ENCODE measurements around the gene SGMS1. TPM values are rescaled to one million over a fixed set of nuclear protein-coding genes. Genes with fewer than 3 reads are reported as not detected.

SGMS1 gene
- total and polyA plus RNA-seq, 3 donors from 2014 or later = 30.6 to 90.9 (median 63.2) TPM

- TF ChIP-seq POLR2A (IDR thresholded peaks at IDR 0.05) (no peak), CTCF (IDR thresholded peaks at IDR 0.05) (no peak)
- Histone ChIP-seq H3K27me3 (no peaks in the 10 kb centered on the region), H3K36me3 (ENCODE audit: low read depth, missing control alignments) (no peaks in the 10 kb centered on the region), H3K4me3 (no peak overlapping the region), H3K4me1 (peaks cover 6% of the 10 kb centered on the region), H3K27ac (no peak overlapping the region), H3K9me3 (no peaks in the 10 kb centered on the region)
- 77 to 86% methylated on average over 3 of the region's 3 CpGs for WGBS, 2 donors
- intact Hi-C loops (cut with DNase I; ENCODE audit: low total_unique reads) = loop anchor here (10.0 kb wide), 1 partner anchor 210 kb away; the partner anchor contains the start of gene SGMS1
- DNase-seq = no peak
These were observed 208.5 kb downstream of the SGMS1 start for GRCh38 chr10:50415292-50415691.

- no peaks in the 10 kb centered on the region for H3K27me3 ChIP-seq
- no peak overlapping the region for H3K27ac ChIP-seq
- TF ChIP-seq CTCF (IDR thresholded peaks at IDR 0.05) = no peak
- no peak for TF ChIP-seq POLR2A (IDR thresholded peaks at IDR 0.05)
- no peak overlapping the region for H3K4me3 ChIP-seq
- H3K9me3 ChIP-seq = no peaks in the 10 kb centered on the region
- WGBS, 2 donors = 70 to 72% methylated on average over 6 of the region's 6 CpGs
- intact Hi-C loops (cut with DNase I; ENCODE audit: low total_unique reads) = loop anchor here (10.0 kb wide), 1 partner anchor 215 kb away; the partner anchor contains the start of gene SGMS1
- no peaks in the 10 kb centered on the region for H3K4me1 ChIP-seq
- H3K36me3 ChIP-seq (ENCODE audit: low read depth, missing control alignments) = no peaks in the 10 kb centered on the region
- no peak for DNase-seq
These were observed 213.5 kb downstream of the SGMS1 start for GRCh38 chr10:50410066-50410811.

GRCh38 chr10:50407076-50407801 is 216.5 kb downstream of the SGMS1 start:
- intact Hi-C loops (cut with DNase I; ENCODE audit: low total_unique reads) = no loop called here
- H3K27me3 ChIP-seq = no peaks in the 10 kb centered on the region
- TF ChIP-seq POLR2A (IDR thresholded peaks at IDR 0.05) (no peak), CTCF (IDR thresholded peaks at IDR 0.05) (no peak)
- H3K4me3 ChIP-seq = no peak overlapping the region
- H3K4me1 ChIP-seq = no peaks in the 10 kb centered on the region
- H3K9me3 ChIP-seq = no peaks in the 10 kb centered on the region
- DNase-seq = no peak
- H3K36me3 ChIP-seq (ENCODE audit: low read depth, missing control alignments) = no peaks in the 10 kb centered on the region
- 86 to 94% methylated on average over 7 of the region's 7 CpGs for WGBS, 2 donors
- H3K27ac ChIP-seq = no peak overlapping the region

GRCh38 chr10:50406457-50407070 is 217.2 kb downstream of the SGMS1 start:
- Histone ChIP-seq H3K36me3 (ENCODE audit: low read depth, missing control alignments) (no peaks in the 10 kb centered on the region), H3K9me3 (no peaks in the 10 kb centered on the region), H3K4me1 (no peaks in the 10 kb centered on the region), H3K27ac (no peak overlapping the region), H3K27me3 (no peaks in the 10 kb centered on the region), H3K4me3 (no peak overlapping the region)
- DNase-seq = no peak
- TF ChIP-seq CTCF (IDR thresholded peaks at IDR 0.05) = no peak
- no peak for TF ChIP-seq POLR2A (IDR thresholded peaks at IDR 0.05)
- WGBS, 2 donors = 89 to 93% methylated on average over 2 of the region's 2 CpGs
- intact Hi-C loops (cut with DNase I; ENCODE audit: low total_unique reads) = no loop called here

Measured in testis (tissue), 3 donors.